ENCODE measurements around the gene PPP3CA.
"Not testable (repeated sequence)": the region's sequence is repeated elsewhere in the genome, so short reads cannot be mapped to it uniquely, and the experiment has no call there.

PPP3CA gene

DNA sequence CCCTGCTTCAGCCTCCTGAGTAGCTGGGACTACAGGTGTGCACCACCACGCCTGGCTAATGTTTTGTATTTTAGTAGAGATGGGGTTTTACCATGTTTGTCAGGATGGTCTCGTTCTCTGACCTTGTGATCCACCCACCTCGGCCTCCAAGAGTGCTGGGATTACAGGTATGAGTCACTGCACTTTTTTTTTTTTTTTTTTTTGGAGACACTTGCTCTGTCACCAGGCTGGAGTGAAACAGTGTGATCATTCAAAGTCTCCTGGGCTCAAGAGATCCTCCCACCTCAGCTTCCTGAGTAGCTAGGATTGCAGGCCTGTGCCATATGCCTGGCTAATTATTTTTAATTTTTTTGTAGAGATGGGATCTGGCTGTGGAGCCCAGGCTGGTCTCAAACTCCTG lies 338.8 kb downstream of the PPP3CA start:
- peaks cover 1% of the 10 kb centered on the region for H3K36me3 Mint-ChIP-seq (ENCODE audit: low read depth)
- H3K9me3 Mint-ChIP-seq, result no peaks in the 10 kb centered on the region
- no peak overlapping the region for H3K27ac Mint-ChIP-seq
- peaks cover 3% of the 10 kb centered on the region for H3K27me3 Mint-ChIP-seq (ENCODE audit: low read depth)
- no peak overlapping the region for H3K4me3 Mint-ChIP-seq
- no peak for DNase-seq (ENCODE audit: low spot score)
- peaks cover 18% of the 10 kb centered on the region for H3K4me1 Mint-ChIP-seq (ENCODE audit: low read depth)

DNA sequence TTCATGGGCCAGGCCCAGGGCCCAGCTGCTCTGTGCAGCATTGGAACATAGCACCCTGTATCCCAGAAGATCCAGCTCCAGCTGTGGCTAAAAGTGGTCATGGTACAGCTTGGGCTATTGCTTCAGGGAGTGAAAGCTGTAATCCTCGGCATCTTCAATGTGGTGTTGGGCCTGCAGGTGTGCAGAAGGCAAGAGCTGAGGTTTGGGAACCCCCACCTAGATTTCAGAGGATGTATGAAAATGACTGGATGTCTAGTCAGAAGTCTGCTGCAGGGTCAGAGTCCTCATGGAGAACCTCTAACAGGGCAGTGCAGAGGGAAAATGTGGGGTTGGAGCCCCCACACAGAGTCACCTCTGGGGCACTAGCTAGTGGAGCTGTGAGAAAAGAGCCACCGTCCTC lies 341.7 kb downstream of the PPP3CA start:
- peaks cover 6% of the 10 kb centered on the region for H3K27me3 Mint-ChIP-seq (ENCODE audit: low read depth)
- H3K4me1 Mint-ChIP-seq (ENCODE audit: low read depth), result peaks cover 14% of the 10 kb centered on the region
- no peak for DNase-seq (ENCODE audit: low spot score)
- H3K9me3 Mint-ChIP-seq, result peaks cover 6% of the 10 kb centered on the region
- no peak overlapping the region for H3K27ac Mint-ChIP-seq
- no peak overlapping the region for H3K4me3 Mint-ChIP-seq
- H3K36me3 Mint-ChIP-seq (ENCODE audit: low read depth), result peaks cover 1% of the 10 kb centered on the region

DNA sequence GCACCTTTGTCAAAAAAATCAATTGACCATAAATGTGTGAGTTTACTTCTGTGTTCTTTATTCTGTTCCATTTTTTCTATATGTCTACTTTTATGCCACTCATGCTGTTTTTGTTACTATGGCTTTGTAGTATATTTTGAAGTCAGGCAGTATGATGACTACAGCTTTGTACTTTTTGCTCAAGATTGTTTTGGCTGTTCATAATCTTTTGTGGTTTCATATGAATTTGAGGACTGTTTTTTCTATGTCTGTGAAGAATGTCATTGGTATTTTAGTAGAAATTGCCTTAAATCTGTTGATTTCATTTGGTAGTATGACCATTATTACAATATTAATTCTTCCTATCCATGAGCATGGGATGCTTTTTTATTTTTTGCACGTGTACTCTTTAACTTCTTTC lies 346.8 kb downstream of the PPP3CA start:
- no peak overlapping the region for H3K4me3 Mint-ChIP-seq
- peaks cover 7% of the 10 kb centered on the region for H3K4me1 Mint-ChIP-seq (ENCODE audit: low read depth)
- no peak for DNase-seq (ENCODE audit: low spot score)
- H3K27me3 Mint-ChIP-seq (ENCODE audit: low read depth), result peaks cover 19% of the 10 kb centered on the region
- peaks cover 6% of the 10 kb centered on the region for H3K9me3 Mint-ChIP-seq
- no peak overlapping the region for H3K27ac Mint-ChIP-seq
- peaks cover 1% of the 10 kb centered on the region for H3K36me3 Mint-ChIP-seq (ENCODE audit: low read depth)

DNA sequence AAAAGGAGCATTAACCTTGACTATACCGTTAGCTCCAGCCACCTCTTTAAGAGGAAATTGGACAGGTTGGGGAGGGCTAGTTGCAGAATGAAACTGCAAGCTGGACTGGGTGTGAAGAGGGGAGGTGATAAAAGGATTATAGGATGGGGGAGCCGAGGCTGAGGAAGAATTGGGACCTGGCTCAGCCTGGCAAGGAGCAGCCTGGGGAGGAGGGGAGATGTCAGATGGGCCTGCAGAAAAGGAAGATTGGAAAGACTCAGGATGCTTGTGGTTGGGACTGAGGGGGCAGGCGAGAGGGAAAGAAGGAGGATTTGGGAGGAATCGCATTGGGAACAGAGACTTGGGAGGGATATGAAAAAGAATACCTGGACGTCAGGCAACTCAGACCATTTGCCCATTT lies 351.7 kb downstream of the PPP3CA start:
- Mint-ChIP-seq H3K27ac (no peak overlapping the region), H3K27me3 (ENCODE audit: low read depth) (peaks cover 13% of the 10 kb centered on the region), H3K9me3 (no peaks in the 10 kb centered on the region), H3K36me3 (ENCODE audit: low read depth) (no peaks in the 10 kb centered on the region), H3K4me1 (ENCODE audit: low read depth) (peaks cover 7% of the 10 kb centered on the region), H3K4me3 (no peak overlapping the region)
- DNase-seq (ENCODE audit: low spot score), result no peak

DNA sequence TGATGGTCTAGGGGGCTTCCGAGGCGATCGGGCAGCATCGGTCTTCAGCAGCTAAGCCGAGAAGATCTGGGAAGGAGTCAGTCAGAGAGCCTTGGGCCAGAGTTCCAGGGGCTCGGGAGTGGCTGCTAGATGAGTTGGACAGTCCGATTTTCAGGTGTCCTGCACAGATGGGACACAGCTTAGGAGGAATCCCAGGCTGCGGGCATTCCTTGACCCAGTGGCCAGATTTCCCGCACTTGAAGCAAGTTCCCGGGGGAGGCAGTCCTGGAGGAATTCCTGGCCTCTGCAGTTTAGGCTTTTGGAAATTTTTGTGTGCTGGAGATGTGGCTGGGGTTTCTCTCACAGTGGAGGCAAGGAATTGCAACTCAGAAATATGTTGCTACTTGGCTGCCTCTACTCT lies 352.3 kb downstream of the PPP3CA start:
- not testable (repeated sequence) for H3K4me1 Mint-ChIP-seq (ENCODE audit: low read depth); H3K27ac Mint-ChIP-seq; H3K4me3 Mint-ChIP-seq; H3K36me3 Mint-ChIP-seq (ENCODE audit: low read depth); H3K9me3 Mint-ChIP-seq; H3K27me3 Mint-ChIP-seq (ENCODE audit: low read depth); DNase-seq (ENCODE audit: low spot score)

DNA sequence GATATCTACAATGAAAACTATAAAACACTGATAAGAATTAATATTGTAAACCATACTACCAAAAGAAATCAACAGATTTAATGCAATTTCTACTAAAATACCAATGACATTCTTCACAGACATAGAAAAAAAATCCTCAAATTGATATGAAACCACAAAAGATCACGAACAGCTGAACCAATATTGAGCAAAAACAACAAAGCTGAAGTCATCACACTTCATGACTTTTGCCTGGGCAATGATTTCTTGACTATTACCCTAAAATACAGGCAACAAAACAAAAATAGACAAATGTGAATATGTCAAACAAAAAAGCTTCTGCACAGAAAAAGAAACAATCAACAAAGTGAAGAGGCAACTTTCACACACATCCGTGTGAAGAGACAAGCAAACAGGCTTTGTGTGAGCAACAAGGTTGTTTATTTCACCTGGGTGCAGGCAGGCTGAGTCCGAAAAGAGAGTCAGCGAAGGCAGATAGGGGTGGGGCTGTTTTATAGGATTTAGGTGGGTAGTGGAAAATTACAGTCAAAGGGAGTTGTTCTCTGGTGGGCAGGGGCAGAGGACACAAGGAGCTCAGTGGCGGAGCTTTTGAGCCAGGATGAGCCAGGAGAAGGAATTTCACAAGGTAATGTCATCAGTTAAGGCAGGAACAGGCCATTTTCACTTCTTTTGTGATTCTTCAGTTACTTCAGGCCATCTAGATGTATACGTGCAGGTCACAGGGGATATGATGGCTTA lies 355.8 kb downstream of the PPP3CA start:
- not testable (repeated sequence) for H3K36me3 Mint-ChIP-seq (ENCODE audit: low read depth); H3K4me1 Mint-ChIP-seq (ENCODE audit: low read depth); DNase-seq (ENCODE audit: low spot score); H3K9me3 Mint-ChIP-seq; H3K27ac Mint-ChIP-seq; H3K4me3 Mint-ChIP-seq
- peaks cover 18% of the 10 kb centered on the region for H3K27me3 Mint-ChIP-seq (ENCODE audit: low read depth)

DNA sequence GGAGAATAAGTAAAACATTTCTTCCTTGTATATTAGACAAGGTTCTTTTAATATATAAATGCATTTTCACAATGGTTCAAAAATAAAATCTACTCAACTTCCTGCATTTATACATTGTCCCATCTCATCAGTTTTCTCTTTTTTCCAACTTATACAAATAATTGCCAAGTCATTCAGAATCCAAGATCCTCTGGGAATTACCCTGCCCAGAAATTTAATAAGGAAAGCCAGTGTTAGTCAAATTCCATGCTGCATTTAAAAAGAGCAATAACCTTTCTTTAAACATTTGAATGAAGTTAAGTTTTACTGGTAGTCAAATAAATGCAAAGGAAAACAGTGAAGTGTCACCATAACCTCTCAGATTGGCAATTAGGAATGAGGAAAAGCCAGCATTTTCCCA lies 357.9 kb downstream of the PPP3CA start:
- no peak for DNase-seq (ENCODE audit: low spot score)
- no peaks in the 10 kb centered on the region for H3K9me3 Mint-ChIP-seq
- no peaks in the 10 kb centered on the region for H3K4me1 Mint-ChIP-seq (ENCODE audit: low read depth)
- no peaks in the 10 kb centered on the region for H3K36me3 Mint-ChIP-seq (ENCODE audit: low read depth)
- peaks cover 18% of the 10 kb centered on the region for H3K27me3 Mint-ChIP-seq (ENCODE audit: low read depth)
- H3K27ac Mint-ChIP-seq, result no peak overlapping the region
- no peak overlapping the region for H3K4me3 Mint-ChIP-seq

DNA sequence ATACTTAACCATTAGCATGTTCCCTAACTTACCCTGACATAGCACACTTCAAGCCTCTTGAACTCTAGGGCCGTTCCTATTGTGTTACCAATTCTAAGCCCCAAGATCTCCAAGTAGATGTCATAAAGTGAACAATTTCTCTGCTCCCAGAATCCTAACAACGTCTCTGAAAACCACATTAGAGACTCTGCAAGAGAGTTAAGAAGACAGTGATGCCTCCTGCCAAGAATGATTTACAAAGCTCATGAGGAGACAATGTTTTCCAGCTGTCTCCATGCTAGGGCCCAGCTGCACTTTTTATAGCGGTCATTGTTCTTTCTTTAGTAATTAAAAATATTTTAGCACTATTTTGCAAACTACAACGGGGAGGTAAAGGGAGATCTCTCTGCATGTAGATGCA lies 358.4 kb downstream of the PPP3CA start:
- Mint-ChIP-seq H3K36me3 (ENCODE audit: low read depth) (no peaks in the 10 kb centered on the region), H3K9me3 (no peaks in the 10 kb centered on the region), H3K27me3 (ENCODE audit: low read depth) (peaks cover 18% of the 10 kb centered on the region), H3K4me3 (no peak overlapping the region), H3K27ac (no peak overlapping the region), H3K4me1 (ENCODE audit: low read depth) (no peaks in the 10 kb centered on the region)
- no peak for DNase-seq (ENCODE audit: low spot score)

DNA sequence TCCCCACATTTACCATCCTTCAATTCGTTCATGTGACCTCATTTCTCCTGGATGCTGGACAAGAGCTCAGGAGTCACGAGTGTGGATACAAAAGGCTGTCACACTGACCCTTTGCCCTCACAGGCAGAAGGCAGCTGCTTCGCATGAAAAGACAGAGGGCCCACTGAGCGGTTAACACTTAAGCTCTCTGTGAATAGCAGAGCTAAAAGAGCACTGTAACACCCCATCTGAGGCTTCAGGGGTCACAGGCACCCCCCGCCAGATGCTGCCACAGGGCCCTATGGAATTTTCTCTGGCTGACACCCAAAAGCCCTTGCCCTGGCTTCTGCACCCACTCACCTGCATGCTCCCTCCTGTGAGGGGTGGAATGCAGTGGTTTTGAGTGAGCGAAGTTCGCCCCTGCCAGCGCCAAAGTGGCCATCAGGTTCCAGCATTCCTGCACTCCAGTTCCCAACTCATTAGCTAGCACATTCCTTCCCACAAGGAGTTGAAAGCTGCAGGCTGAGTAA lies 360.9 kb downstream of the PPP3CA start:
- Mint-ChIP-seq H3K27ac (no peak overlapping the region), H3K27me3 (ENCODE audit: low read depth) (peaks cover 18% of the 10 kb centered on the region), H3K36me3 (ENCODE audit: low read depth) (no peaks in the 10 kb centered on the region), H3K9me3 (no peaks in the 10 kb centered on the region), H3K4me3 (no peak overlapping the region), H3K4me1 (ENCODE audit: low read depth) (no peaks in the 10 kb centered on the region)
- no peak for DNase-seq (ENCODE audit: low spot score)

DNA sequence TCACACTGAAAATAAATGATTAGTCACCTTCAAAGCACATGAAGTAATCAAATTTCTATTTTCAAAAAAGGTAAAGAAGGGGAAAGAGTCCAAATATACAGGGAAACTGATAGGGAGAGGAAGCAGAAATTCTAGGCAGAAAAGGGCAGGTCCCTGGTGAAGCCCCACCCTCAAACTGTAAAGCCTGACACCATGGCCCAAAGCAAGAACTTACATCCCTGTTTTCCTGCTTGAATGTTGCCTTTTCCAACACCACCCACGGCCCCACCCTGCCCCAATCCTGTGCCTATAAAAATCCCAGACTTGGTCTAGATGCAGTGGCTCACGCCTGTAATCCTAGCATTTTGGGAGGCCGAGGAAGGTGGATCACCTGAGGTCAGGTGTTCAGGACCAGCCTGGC lies 361.8 kb downstream of the PPP3CA start:
- Mint-ChIP-seq H3K36me3 (ENCODE audit: low read depth) (no peaks in the 10 kb centered on the region), H3K4me1 (ENCODE audit: low read depth) (no peaks in the 10 kb centered on the region), H3K27me3 (ENCODE audit: low read depth) (peaks cover 17% of the 10 kb centered on the region), H3K4me3 (no peak overlapping the region), H3K9me3 (no peaks in the 10 kb centered on the region), H3K27ac (no peak overlapping the region)
- DNase-seq (ENCODE audit: low spot score), result no peak

DNA sequence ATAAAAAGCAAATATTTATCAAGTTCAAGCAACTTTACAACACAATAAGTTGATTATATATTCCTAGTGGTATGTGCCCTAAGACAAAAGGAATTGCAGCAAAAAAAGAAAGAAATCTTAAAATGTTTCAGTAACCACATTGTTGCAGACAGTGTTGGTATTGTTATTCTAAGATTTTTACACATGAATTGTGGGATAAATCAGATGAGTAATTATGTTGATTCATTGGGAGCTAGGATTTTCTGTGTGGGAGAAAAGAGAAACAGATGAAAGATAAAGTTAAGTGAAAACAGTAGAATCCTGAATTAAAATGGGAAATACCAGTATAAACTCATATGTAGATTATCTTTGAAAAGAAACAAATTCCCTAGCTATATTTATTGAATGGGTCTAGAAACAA lies 362.4 kb downstream of the PPP3CA start:
- H3K27me3 Mint-ChIP-seq (ENCODE audit: low read depth), result peaks cover 16% of the 10 kb centered on the region
- H3K4me3 Mint-ChIP-seq, result no peak overlapping the region
- H3K4me1 Mint-ChIP-seq (ENCODE audit: low read depth), result no peaks in the 10 kb centered on the region
- H3K36me3 Mint-ChIP-seq (ENCODE audit: low read depth), result no peaks in the 10 kb centered on the region
- H3K27ac Mint-ChIP-seq, result no peak overlapping the region
- H3K9me3 Mint-ChIP-seq, result no peaks in the 10 kb centered on the region
- DNase-seq (ENCODE audit: low spot score), result no peak

DNA sequence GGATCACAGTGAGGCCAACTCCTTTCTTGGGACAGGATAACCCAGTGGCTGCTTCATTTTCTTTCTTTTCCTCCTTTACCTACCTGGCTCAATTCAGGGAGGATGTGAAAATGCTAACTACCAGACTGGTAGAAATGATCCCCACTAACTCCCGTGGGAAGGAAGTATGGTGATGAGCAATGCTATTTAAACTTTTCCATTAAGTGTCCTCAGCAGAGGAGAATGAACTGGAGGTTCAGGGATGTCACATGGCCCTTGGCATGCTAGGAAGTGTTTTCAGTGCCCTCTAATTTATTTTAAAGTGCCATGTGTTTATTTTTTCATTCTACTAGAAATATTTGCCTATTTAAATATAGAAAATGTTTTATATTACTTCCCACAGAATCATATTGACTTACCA lies 363.9 kb downstream of the PPP3CA start:
- Mint-ChIP-seq H3K27me3 (ENCODE audit: low read depth) (peaks cover 14% of the 10 kb centered on the region), H3K4me3 (no peak overlapping the region), H3K36me3 (ENCODE audit: low read depth) (no peaks in the 10 kb centered on the region), H3K4me1 (ENCODE audit: low read depth) (no peaks in the 10 kb centered on the region), H3K27ac (no peak overlapping the region), H3K9me3 (no peaks in the 10 kb centered on the region)
- no peak for DNase-seq (ENCODE audit: low spot score)

DNA sequence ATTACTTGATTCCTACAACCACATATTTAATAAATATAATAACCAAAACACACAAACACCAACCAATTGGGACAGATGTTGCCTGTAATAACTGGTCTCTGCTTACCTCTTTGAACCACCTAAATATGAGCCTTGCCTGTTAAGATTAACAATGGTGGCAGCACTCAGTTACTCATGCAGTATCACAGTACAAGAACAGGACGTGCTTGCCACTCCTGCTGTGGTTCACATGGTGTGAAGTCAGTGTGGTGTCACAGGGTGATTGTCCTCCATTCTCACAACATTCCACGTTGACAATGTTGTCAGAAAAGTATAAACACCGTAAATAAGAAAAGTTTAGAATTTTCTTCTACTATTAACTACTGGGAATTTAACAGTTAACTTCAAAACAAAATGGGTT lies 365.0 kb downstream of the PPP3CA start:
- DNase-seq (ENCODE audit: low spot score), result no peak
- Mint-ChIP-seq H3K4me1 (ENCODE audit: low read depth) (no peaks in the 10 kb centered on the region), H3K36me3 (ENCODE audit: low read depth) (no peaks in the 10 kb centered on the region), H3K27ac (no peak overlapping the region), H3K4me3 (no peak overlapping the region), H3K27me3 (ENCODE audit: low read depth) (peaks cover 15% of the 10 kb centered on the region), H3K9me3 (no peaks in the 10 kb centered on the region)

DNA sequence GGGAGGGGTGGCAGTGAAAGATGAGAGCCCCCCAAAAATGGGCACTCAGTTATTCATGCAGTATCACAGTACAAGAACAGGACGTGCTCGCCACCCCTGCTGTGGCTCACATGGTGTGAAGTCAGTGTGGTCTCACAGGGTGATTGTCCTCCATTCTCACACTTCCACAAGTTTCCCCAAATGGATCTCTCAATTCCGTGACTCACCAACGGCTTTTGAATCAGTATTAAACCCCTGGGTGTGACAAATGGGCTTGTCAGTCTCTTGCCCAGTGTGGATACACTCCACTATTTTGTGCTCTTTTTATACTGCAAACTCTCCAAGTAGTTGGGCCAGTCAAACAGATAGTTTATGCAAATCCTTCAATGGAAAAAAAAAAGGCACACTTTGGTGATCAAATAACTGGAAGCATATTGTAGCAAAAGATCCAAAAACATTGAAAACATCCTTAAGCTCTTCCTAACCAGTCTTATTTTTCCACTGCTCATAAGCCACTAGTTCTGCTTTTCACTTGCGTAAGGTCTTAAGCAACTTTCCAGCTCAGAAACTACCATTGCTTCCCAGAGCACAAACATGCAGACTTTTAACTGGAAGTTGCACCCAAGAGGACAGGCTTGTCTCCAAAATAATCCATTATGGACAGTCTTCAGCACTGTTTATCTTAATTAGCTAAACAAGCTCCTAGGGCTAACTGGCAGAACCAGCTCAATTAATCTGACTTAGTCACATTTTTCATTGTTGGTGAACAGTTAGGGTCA lies 365.7 kb downstream of the PPP3CA start:
- Mint-ChIP-seq H3K4me1 (ENCODE audit: low read depth) (no peaks in the 10 kb centered on the region), H3K9me3 (no peaks in the 10 kb centered on the region), H3K27me3 (ENCODE audit: low read depth) (peaks cover 11% of the 10 kb centered on the region), H3K27ac (no peak overlapping the region), H3K4me3 (no peak overlapping the region), H3K36me3 (ENCODE audit: low read depth) (no peaks in the 10 kb centered on the region)
- no peak for DNase-seq (ENCODE audit: low spot score)

Measured in T-helper 2 cell treated with Interferon-gamma antibody and Interleukin-4, amounts not matched to agents 5 μg/mL and 100 μg/mL, for 36 hours (primary cell).